ENCODE data around the gene ANKRD13A.

- TF ChIP-seq CTCF (IDR thresholded peaks at IDR 0.05) (no peak), POLR2A (IDR thresholded peaks at IDR 0.05) (no peak)
Observed at GRCh38 chr12:110068654-110069053, 69.4 kb downstream of the ANKRD13A start.

Data from tibial nerve (tissue), 3 donors.